Prostate gland (tissue), 2 donors: ENCODE measurements around the gene TMCO1.

Experiments used
- CTCF ChIP-seq, 4 experiments: fragments of 200-600 bp in 2 of 4; fragments of 450-650 bp in 2 of 4; sonication (generic) in 2 of 4; IDR thresholded peaks; 1 replicate in 3 of 4; 2 replicates in 1 of 4; pipeline ENCODE4 v1.5.1; 2016 to 2019; ENCODE audit warnings: antibody characterized with exemption in 4 of 4, mild to moderate bottlenecking in 2 of 4, moderate library complexity in 2 of 4
- POLR2A ChIP-seq: fragments of 450-650 bp; IDR thresholded peaks from one replicate; pipeline ENCODE4 v1.6.1; 2016; ENCODE audit warnings: antibody characterized with exemption, mild to moderate bottlenecking

GRCh38 chr1:165815725-165816124, 47.1 kb upstream of the TMCO1 start:
- no peak for TF ChIP-seq CTCF (IDR thresholded peaks at IDR 0.05)
- TF ChIP-seq POLR2A = no peak
